GM12878 (cell line): ENCODE measurements around the gene SULT2A1. TPM values are rescaled to one million over a fixed set of nuclear protein-coding genes. Genes with fewer than 3 reads are reported as not detected.
"Not testable (repeated sequence)": the region's sequence is repeated elsewhere in the genome, so short reads cannot be mapped to it uniquely, and the experiment has no call there.

Experiments used
- ATAC-seq: fragments of 200-7000 bp; cut with Tn5 transposase; 3 replicates; pipeline ENCODE4 v1.9.1; 2020; ENCODE audit warnings: mild to moderate bottlenecking, moderate library complexity
- Bru-seq: library from RNA; stranded (reverse); fragments of 400-500 nt; gene quantifications from one replicate; lab custom pipeline; 2021; lab: Mats Ljungman, UMichigan
- BruChase-seq, 2 experiments: library from RNA; stranded (reverse); fragments of 400-500 nt; gene quantifications; one replicate each; lab custom pipeline; 2021; lab: Mats Ljungman, UMichigan
- BruUV-seq: library from RNA; stranded (reverse); fragments of 400-500 nt; replicated peaks from 2 replicates; lab custom pipeline; 2021; lab: Mats Ljungman, UMichigan
- CTCF ChIA-PET: fragments of 300-600 bp; sonication (Branson Sonifier 250); formaldehyde crosslinking; extraction: SDS; loops from one replicate; lab custom pipeline; 2021; ENCODE audit warnings: inconsistent platforms; lab: Yijun Ruan, JAX
- POLR2A ChIA-PET: fragments of 350-600 bp; formaldehyde crosslinking; extraction: SDS; loops from one replicate; lab custom pipeline; 2021; ENCODE audit warnings: inconsistent platforms; lab: Charles Lee
- RAD21 ChIA-PET: fragments of 300-600 bp; sonication (Branson Sonifier 250); formaldehyde crosslinking; loops from one replicate; lab custom pipeline; 2023; ENCODE audit warnings: antibody characterized with exemption; ENCODE audit not compliant: unreplicated experiment; lab: Charles Lee
- SMC1A ChIA-PET: fragments of 300-600 bp; sonication (Branson Sonifier 250); formaldehyde crosslinking; loops from one replicate; lab custom pipeline; 2023; ENCODE audit not compliant: unreplicated experiment, uncharacterized antibody; lab: Charles Lee
- DNase-seq: peaks from one replicate; pipeline ENCODE4 v3.0.0-alpha.2; 2011; ENCODE audit warnings: low read depth, low spot score
- FAIRE-seq: peaks from 3 replicates; lab custom pipeline; 2011; peaks lifted over from hg19 to GRCh38; lab: Jason Lieb, UNC
- H2AFZ ChIP-seq: 2 replicates; pipeline ENCODE4 v1.6.0; 2011; ENCODE audit warnings: low read depth, low read length, control low read depth; ENCODE audit not compliant: control insufficient read depth
- H3K27ac ChIP-seq: 2 replicates; pipeline ENCODE4 v1.5.1; 2011; ENCODE audit warnings: control low read depth; ENCODE audit not compliant: control insufficient read depth, insufficient read depth
- H3K27me3 ChIP-seq, 2 experiments: replicated peaks in 1 of 2; 2 replicates each; pipeline versions ENCODE4 v1.6.0 to v1.6.1; 2011; ENCODE audit warnings: low read length in 1 of 2; ENCODE audit not compliant: control insufficient read depth in 2 of 2, insufficient read depth in 2 of 2
- H3K36me3 ChIP-seq, 2 experiments: 2 replicates each; pipeline ENCODE4 v1.5.1; 2011; ENCODE audit warnings: low read length in 1 of 2; ENCODE audit not compliant: control insufficient read depth in 2 of 2, insufficient read depth in 2 of 2
- H3K4me1 ChIP-seq: 2 replicates; pipeline ENCODE4 v1.6.1; 2011; ENCODE audit warnings: mild to moderate bottlenecking, low read length, moderate library complexity, mixed read lengths; ENCODE audit not compliant: control insufficient read depth, insufficient read depth
- H3K4me2 ChIP-seq: 2 replicates; pipeline ENCODE4 v1.6.0; 2011; ENCODE audit warnings: control low read depth; ENCODE audit not compliant: control insufficient read depth, insufficient read depth
- H3K4me3 ChIP-seq: fragments of 200-600 bp; sonication (generic); 2 replicates; pipeline ENCODE4 v1.5.1; 2016
- H3K79me2 ChIP-seq: 2 replicates; pipeline ENCODE4 v1.6.0; 2011; ENCODE audit warnings: low read length; ENCODE audit not compliant: control insufficient read depth, insufficient read depth
- H3K9ac ChIP-seq: 2 replicates; pipeline ENCODE4 v1.8.0; 2011; ENCODE audit warnings: low read length, control low read depth, mixed read lengths; ENCODE audit not compliant: control insufficient read depth, insufficient read depth
- H3K9me3 ChIP-seq: replicated peaks from 3 replicates; pipeline ENCODE4 v1.5.1; 2011; ENCODE audit warnings: mild to moderate bottlenecking, low read length; ENCODE audit not compliant: control insufficient read depth, insufficient read depth
- H4K20me1 ChIP-seq: 2 replicates; pipeline ENCODE4 v1.6.0; 2011; ENCODE audit not compliant: control insufficient read depth, insufficient read depth
- NFXL1 ChIP-seq: fragments of 450-650 bp; IDR thresholded peaks from 2 replicates; pipeline ENCODE4 v1.6.1; 2017; ENCODE audit warnings: antibody characterized with exemption, mild to moderate bottlenecking, borderline replicate concordance
- RAD21 ChIP-seq: IDR thresholded peaks from 2 replicates; pipeline ENCODE4 v1.6.1; 2011; ENCODE audit warnings: mild to moderate bottlenecking, low read depth, low read length, moderate library complexity; ENCODE audit not compliant: insufficient read depth
- WGBS: methylation state at CpG from one replicate; pipeline ENCODE4 v1.1.6; 2016; ENCODE audit warnings: low lambda C conversion rate; ENCODE audit not compliant: insufficient replicate concordance, insufficient coverage; ENCODE audit errors: missing lambda C conversion rate; 5-methylcytosine and 5-hydroxymethylcytosine counted together
- in situ Hi-C: fragments of 300-500 bp; cut with MboI; formaldehyde crosslinking; loops from 9 replicates; pipeline ENCODE4 v1.14.3; 2018; ENCODE audit warnings: mixed read lengths
- intact Hi-C: fragments of 100-400 bp; cut with micrococcal nuclease; formaldehyde crosslinking; loops from one replicate; pipeline ENCODE4 v1.14.2; 2022; ENCODE audit not compliant: unreplicated experiment
- long read RNA-seq, 2 experiments: library from polyadenylated mRNA; unstranded; transcript quantifications; one replicate each; pipeline ENCODE4 v2.0.0, GENCODE V29; 2019 to 2020
- polyA minus RNA-seq, 3 experiments: library from RNA; depleted of rRNA, polyadenylated mRNA; stranded (reverse); fragments of >200 nt; gene quantifications; 2 replicates each; pipeline ENCODE4 v1.2.3, GENCODE V29; 2011
- polyA plus RNA-seq, 11 experiments: library from polyadenylated mRNA; depleted of rRNA in 4 of 11; unstranded in 6 of 11; stranded (reverse) in 5 of 11; fragments of >200 nt; fragmentation: Nextera tagmentation in 4 of 11; fragmentation: Illumina TruSeq in 1 of 11; extraction: Ambion mirVana in 4 of 11; extraction: Trizol in 1 of 11; gene quantifications; 1 replicate in 1 of 11; 2 replicates in 10 of 11; pipeline versions ENCODE4 v1.2.1 to v1.2.3, GENCODE V29; 2011 to 2016; ENCODE audit warnings: inconsistent platforms in 2 of 11, missing spikeins in 2 of 11, low read depth in 1 of 11
- total RNA-seq, 4 experiments: library from RNA; depleted of rRNA in 3 of 4; stranded (reverse); fragments of >200 nt in 3 of 4; fragmentation: Illumina TruSeq in 1 of 4; extraction: Trizol in 1 of 4; gene quantifications; 2 replicates each; pipeline versions ENCODE4 v1.2.1 to v1.2.3, GENCODE V29; 2013 to 2021

The SULT2A1 gene
- not detected in 2 replicates for total RNA-seq (2013; cell fraction: nucleolus; rRNA removed)
- total RNA-seq (2014; rRNA removed): not detected in 2 replicates
- total RNA-seq (2014; rRNA removed; fragmentation: Illumina TruSeq; extraction: Trizol): not detected in 2 replicates
- 0.13 and 0.16 TPM in 2 replicates for total RNA-seq (2021)
- not detected for polyA plus RNA-seq (2011; ENCODE audit: low read depth)
- polyA plus RNA-seq (2011; rRNA removed): not detected in 2 replicates
- not detected in 2 replicates for polyA plus RNA-seq (2011; cell fraction: cytosol; rRNA removed)
- not detected in 2 replicates for polyA plus RNA-seq (2011; cell fraction: nucleus; rRNA removed)
- polyA plus RNA-seq (2012): not detected in 2 replicates
- polyA plus RNA-seq (2014; fragmentation: Illumina TruSeq; extraction: Trizol): not detected in 2 replicates
- polyA plus RNA-seq (2014; fragmentation: Nextera tagmentation; extraction: Ambion mirVana): not detected
- polyA plus RNA-seq (2014; rRNA removed): not detected in 2 replicates
- polyA plus RNA-seq (2016; fragmentation: Nextera tagmentation; extraction: Ambion mirVana): not detected
- polyA minus RNA-seq (2011; rRNA and poly(A)+ RNA removed): not detected in 2 replicates
- polyA minus RNA-seq (2011; cell fraction: cytosol; rRNA and poly(A)+ RNA removed): not detected in 2 replicates
- polyA minus RNA-seq (2011; cell fraction: nucleus; rRNA and poly(A)+ RNA removed): not detected in 2 replicates
- percentile 13 among the genes with signal in this experiment for Bru-seq, nascent RNA
- BruChase-seq, experiment 1, labeled RNA remaining after a 6-hour chase: percentile 6 among the genes with signal in this experiment
- percentile 12 among the genes with signal in this experiment for BruChase-seq, experiment 2, labeled RNA remaining after a 2-hour chase
- long read RNA-seq, experiment 1: 0 reads
- long read RNA-seq, experiment 2: 0 reads

GRCh38 chr19:47886010-47886559 lies at the start of gene SULT2A1:
TSS of gene SULT2A1 (minus strand) at chr19:47886315. CDS start at chr19:47886257, 58 bp downstream.
- intact Hi-C loops: no loop called here
- no peak within 1 kb of the TSS for H2AFZ ChIP-seq
- ChIA-PET RAD21 (no interaction called here), SMC1A (no interaction called here), CTCF (interaction anchor here (2.4 kb wide), 1 partner anchor 17 kb away, joined by 6 read pairs; no protein-coding TSS in a partner anchor), POLR2A (no interaction called here)
- H3K27me3 ChIP-seq: no peaks in the 10 kb centered on the region
- H3K9me3 ChIP-seq: no peaks in the 10 kb centered on the region
- DNase-seq (no peak), ATAC-seq (no peak), FAIRE-seq (no peak)
- H3K9ac ChIP-seq: no peak within 1 kb of the TSS
- H3K36me3 ChIP-seq: no peaks in the 10 kb centered on the region
- H3K4me3 ChIP-seq: no peak within 1 kb of the TSS
- TF ChIP-seq RAD21 (no peak), NFXL1 (no peak)
- no peak within 1 kb of the TSS for H3K4me2 ChIP-seq
- in situ Hi-C loops: no loop called here
- H3K79me2 ChIP-seq: no peaks in the 10 kb centered on the region
- no TSS peak for BruUV-seq
- 32% methylated on average over 12 of the region's 12 CpGs for WGBS
- H3K27ac ChIP-seq: no peak within 1 kb of the TSS
- no peaks in the 10 kb centered on the region for H3K4me1 ChIP-seq
- H4K20me1 ChIP-seq: no peaks in the 10 kb centered on the region

- DNase-seq, CTCF ChIA-PET, H3K79me2 ChIP-seq, H3K4me1 ChIP-seq, FAIRE-seq, intact Hi-C loops, BruUV-seq, H3K9me3 ChIP-seq, H3K27ac ChIP-seq, H3K4me3 ChIP-seq, H3K4me2 ChIP-seq, H4K20me1 ChIP-seq, H3K36me3 ChIP-seq, POLR2A ChIA-PET, RAD21 ChIA-PET, SMC1A ChIA-PET, H3K9ac ChIP-seq, in situ Hi-C loops, ATAC-seq, H3K27me3 ChIP-seq, H2AFZ ChIP-seq: not testable (repeated sequence)
- 30% methylated on average over 5 of the region's 20 CpGs for WGBS
Observed at GRCh38 chr19:47928581-47928980, 42.5 kb upstream of the SULT2A1 start.

- H3K4me1 ChIP-seq, POLR2A ChIA-PET: not testable (repeated sequence)
- WGBS: 13% methylated on average over 11 of the region's 15 CpGs
Observed at GRCh38 chr19:47920107-47920506, 34.0 kb upstream of the SULT2A1 start.

More at GRCh38 chr19:47920107-47920506, 34.0 kb upstream of the SULT2A1 start:
- H3K4me2 ChIP-seq, H3K4me3 ChIP-seq, BruUV-seq, H3K79me2 ChIP-seq, RAD21 ChIA-PET, H3K27ac ChIP-seq, H3K27me3 ChIP-seq, H3K9ac ChIP-seq, H3K36me3 ChIP-seq, intact Hi-C loops, H2AFZ ChIP-seq, H4K20me1 ChIP-seq, DNase-seq, H3K9me3 ChIP-seq, in situ Hi-C loops, FAIRE-seq, SMC1A ChIA-PET, ATAC-seq, CTCF ChIA-PET: not testable (repeated sequence)
